IPS-20b (cell line): ENCODE results near the gene KLC1.

Source experiments
- H3K27ac ChIP-seq: one replicate; pipeline ENCODE4 v1.5.1; 2013; ENCODE audit warnings: low read length
- H3K27me3 ChIP-seq: 2 replicates; pipeline ENCODE4 v1.6.1; 2013; ENCODE audit warnings: mild to moderate bottlenecking, low read length, inconsistent platforms; ENCODE audit not compliant: insufficient read depth
- H3K36me3 ChIP-seq: 2 replicates; pipeline ENCODE4 v1.6.1; 2013; ENCODE audit warnings: low read depth, mild to moderate bottlenecking, inconsistent platforms, low read length, moderate library complexity; ENCODE audit not compliant: insufficient read depth
- H3K4me1 ChIP-seq: 2 replicates; pipeline ENCODE4 v1.6.1; 2013; ENCODE audit warnings: mild to moderate bottlenecking, control low read depth, inconsistent platforms, low read length, moderate library complexity; ENCODE audit not compliant: insufficient read depth
- H3K4me3 ChIP-seq: 2 replicates; pipeline ENCODE4 v1.5.1; 2013; ENCODE audit warnings: mild to moderate bottlenecking, low read length, inconsistent platforms
- H3K9ac ChIP-seq: 2 replicates; pipeline ENCODE4 v1.6.1; 2013; ENCODE audit warnings: low read depth, mild to moderate bottlenecking, inconsistent platforms, low read length, moderate library complexity
- H3K9me3 ChIP-seq: 2 replicates; pipeline ENCODE4 v1.6.1; 2013; ENCODE audit warnings: mild to moderate bottlenecking, low read depth, low read length, inconsistent platforms; ENCODE audit not compliant: insufficient read depth

Gene KLC1

GRCh38 chr14:103626146-103626850 lies 2.7 kb upstream of the KLC1 start:
- Histone ChIP-seq H3K9ac (no peak overlapping the region), H3K36me3 (no peaks in the 10 kb centered on the region), H3K9me3 (no peaks in the 10 kb centered on the region), H3K4me1 (peaks cover 3% of the 10 kb centered on the region; the same call in 1 of the 2 replicates), H3K4me3 (no peak overlapping the region), H3K27me3 (no peaks in the 10 kb centered on the region; the same call in 1 of the 2 replicates), H3K27ac (no peak overlapping the region)

DNA sequence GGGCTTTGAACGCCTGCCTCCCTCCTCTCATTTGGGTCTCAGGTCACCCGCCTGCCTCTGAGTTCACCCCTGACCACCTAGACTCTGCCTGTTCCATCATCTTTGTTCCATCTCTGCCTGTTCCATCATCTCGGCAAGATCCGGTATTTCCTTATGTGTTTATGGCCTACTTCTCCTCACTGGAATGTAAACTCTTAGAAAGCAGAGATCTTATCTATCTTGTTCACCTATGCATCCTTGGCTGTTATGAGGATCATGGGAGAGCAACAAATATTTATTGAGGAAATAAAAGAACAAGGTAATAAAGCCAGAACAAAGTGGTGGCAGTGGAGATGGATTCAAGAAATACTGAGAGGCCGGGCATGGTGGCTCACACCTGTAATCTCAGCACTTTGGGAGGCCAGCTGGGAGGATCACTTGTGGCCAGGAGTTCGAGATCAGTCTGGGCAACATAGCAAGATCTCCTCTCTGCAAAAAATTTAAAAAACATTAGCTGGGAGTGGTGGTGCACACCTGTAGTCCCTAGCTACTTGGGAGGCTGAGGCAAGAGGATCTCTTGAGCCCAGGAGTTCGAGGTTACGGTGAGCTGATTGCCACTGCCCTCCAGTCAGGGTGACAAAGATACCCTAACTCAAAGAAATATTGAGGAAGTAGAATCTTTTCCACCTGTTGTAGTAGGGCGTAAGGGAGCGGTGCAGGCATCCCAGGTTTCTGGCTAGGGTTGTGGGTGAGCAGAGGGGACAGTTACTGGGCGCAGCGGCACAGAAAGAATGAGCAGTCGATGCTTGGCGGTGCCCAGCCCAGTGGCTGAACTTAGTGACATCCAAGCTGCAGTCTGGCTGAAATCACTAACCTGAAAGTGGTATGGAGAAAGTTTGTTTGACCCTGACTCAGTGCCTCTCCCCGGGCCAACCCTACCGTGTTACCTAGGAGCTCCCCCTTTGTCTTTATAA lies 1.7 kb upstream of the KLC1 start:
- H3K4me3 ChIP-seq = no peak overlapping the region
- H3K9ac ChIP-seq = peak overlapping the region; percentile 95; the same call in 1 of the 2 replicates
- peaks cover 3% of the 10 kb centered on the region; the same call in 1 of the 2 replicates for H3K4me1 ChIP-seq

DNA sequence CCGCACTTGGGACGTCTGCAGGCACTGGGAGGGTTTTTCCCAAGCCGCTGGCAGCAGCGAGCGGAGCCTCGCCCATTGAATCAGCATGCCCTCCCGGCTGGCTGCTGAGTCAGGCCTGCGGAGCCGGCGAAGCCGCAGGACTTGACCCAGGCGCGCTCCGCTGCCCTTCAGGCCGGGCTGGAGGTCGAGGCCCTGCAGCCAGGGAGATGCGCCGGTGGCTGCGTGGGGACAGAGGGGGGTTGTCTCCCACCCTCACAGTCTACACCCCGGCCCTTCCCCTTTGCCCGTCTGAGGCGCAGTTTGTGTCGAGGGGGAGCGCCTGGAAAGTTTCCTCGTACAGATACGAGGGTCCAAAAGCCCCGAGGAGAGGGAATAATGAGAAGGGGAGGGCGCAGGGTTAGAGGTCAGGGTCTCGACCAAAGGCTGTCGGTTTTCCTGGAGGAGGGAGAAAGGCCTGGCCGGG lies 759 bp upstream of the KLC1 start:
- Histone ChIP-seq H3K36me3 (no peaks in the 10 kb centered on the region; the same call in 1 of the 2 replicates), H3K9me3 (no peaks in the 10 kb centered on the region), H3K4me1 (peaks cover 3% of the 10 kb centered on the region; the same call in 1 of the 2 replicates), H3K4me3 (peak overlapping the region; percentile 93), H3K9ac (peak overlapping the region; percentile 95), H3K27me3 (no peaks in the 10 kb centered on the region; the same call in 1 of the 2 replicates), H3K27ac (peak overlapping the region; percentile 97)

More for the DNA sequence above, 1.7 kb upstream of the KLC1 start:
- Histone ChIP-seq H3K36me3 (no peaks in the 10 kb centered on the region), H3K9me3 (no peaks in the 10 kb centered on the region), H3K27ac (no peak overlapping the region), H3K27me3 (no peaks in the 10 kb centered on the region; the same call in 1 of the 2 replicates)

DNA sequence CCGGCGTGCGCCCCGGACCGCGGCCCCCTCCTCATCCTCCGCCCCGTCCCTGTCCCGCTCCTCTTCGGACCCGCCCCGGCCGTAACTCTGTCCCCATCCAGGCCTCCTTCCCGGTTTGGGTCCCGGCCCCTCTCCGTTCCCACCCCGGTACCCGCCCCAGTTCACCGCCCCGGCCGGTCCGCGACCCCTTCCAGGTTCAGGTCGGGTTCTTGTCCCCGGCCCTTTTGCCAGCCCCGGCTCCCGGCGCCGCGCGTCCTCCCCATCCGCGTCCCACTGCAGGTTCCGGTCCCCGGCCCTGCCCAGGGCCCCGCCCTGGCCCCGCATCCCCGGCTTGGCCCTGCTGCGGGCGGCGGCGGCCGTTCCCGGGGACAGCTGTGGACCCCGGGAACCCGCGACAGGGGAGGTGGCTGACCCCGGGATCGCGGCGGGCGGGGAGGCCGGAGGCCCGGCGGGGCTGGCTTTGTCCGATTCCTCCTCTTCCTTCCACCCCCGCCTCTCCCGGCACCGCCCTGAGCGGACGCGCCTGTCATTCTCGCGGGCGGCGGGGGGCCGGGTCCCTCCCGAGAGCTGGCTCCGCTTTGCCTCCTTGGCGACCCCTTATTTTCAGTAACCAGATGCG lies 601 bp downstream of the KLC1 start:
- no peak overlapping the region for H3K27ac ChIP-seq
- H3K9ac ChIP-seq = peak overlapping the region; percentile 95

GRCh38 chr14:103630364-103631108 lies 1.5 kb downstream of the KLC1 start:
- H3K27me3 ChIP-seq = no peaks in the 10 kb centered on the region; the same call in 1 of the 2 replicates
- peaks cover 3% of the 10 kb centered on the region; the same call in 1 of the 2 replicates for H3K4me1 ChIP-seq
- no peaks in the 10 kb centered on the region; the same call in 1 of the 2 replicates for H3K36me3 ChIP-seq
- no peaks in the 10 kb centered on the region for H3K9me3 ChIP-seq
- H3K27ac ChIP-seq = no peak overlapping the region
- H3K9ac ChIP-seq = peak overlapping the region; percentile 95; the same call in 1 of the 2 replicates
- H3K4me3 ChIP-seq = peak overlapping the region; percentile 93

More for the DNA sequence above, 601 bp downstream of the KLC1 start:
- Histone ChIP-seq H3K9me3 (no peaks in the 10 kb centered on the region), H3K4me1 (peaks cover 3% of the 10 kb centered on the region; the same call in 1 of the 2 replicates), H3K27me3 (no peaks in the 10 kb centered on the region; the same call in 1 of the 2 replicates), H3K36me3 (no peaks in the 10 kb centered on the region; the same call in 1 of the 2 replicates), H3K4me3 (peak overlapping the region; percentile 93)

GRCh38 chr14:103633391-103633790 lies 4.4 kb downstream of the KLC1 start:
- H3K4me3 ChIP-seq = no peak overlapping the region

GRCh38 chr14:103634156-103634555 lies 5.1 kb downstream of the KLC1 start:
- Histone ChIP-seq H3K4me3 (no peak overlapping the region), H3K4me1 (no peaks in the 10 kb centered on the region; the same call in 1 of the 2 replicates), H3K9ac (no peak overlapping the region), H3K9me3 (no peaks in the 10 kb centered on the region), H3K27me3 (no peaks in the 10 kb centered on the region), H3K27ac (no peak overlapping the region), H3K36me3 (peaks cover 7% of the 10 kb centered on the region)

More at GRCh38 chr14:103633391-103633790, 4.4 kb downstream of the KLC1 start:
- Histone ChIP-seq H3K4me1 (peaks cover 1% of the 10 kb centered on the region; the same call in 1 of the 2 replicates), H3K9ac (no peak overlapping the region), H3K27me3 (no peaks in the 10 kb centered on the region), H3K36me3 (peaks cover 7% of the 10 kb centered on the region), H3K27ac (no peak overlapping the region), H3K9me3 (no peaks in the 10 kb centered on the region)

- no peaks in the 10 kb centered on the region for H3K4me1 ChIP-seq
- no peak overlapping the region for H3K4me3 ChIP-seq
- H3K9ac ChIP-seq = no peak overlapping the region
- H3K27ac ChIP-seq = no peak overlapping the region
- no peaks in the 10 kb centered on the region for H3K9me3 ChIP-seq
- H3K27me3 ChIP-seq = no peaks in the 10 kb centered on the region
- H3K36me3 ChIP-seq = peaks cover 7% of the 10 kb centered on the region
Measured at GRCh38 chr14:103638594-103638993, 9.6 kb downstream of the KLC1 start.

DNA sequence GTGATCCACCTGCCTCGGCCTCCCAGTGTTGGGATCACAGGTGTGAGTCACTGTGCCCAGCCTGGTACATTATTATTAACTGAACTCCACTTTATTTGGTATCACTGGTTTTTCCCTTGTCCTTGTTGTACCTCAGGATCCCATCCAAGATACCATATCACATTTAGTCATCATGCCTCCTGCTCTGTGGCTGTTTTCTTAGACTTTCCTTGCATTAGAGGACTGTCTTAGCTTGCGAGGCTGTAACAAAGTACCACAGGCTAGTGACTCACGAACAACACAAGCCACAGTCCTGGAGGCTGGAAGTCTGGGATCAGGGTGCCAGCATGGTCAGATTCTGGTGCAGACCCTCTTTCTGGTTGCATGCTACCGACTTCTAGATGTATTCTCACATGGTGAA lies 12.2 kb downstream of the KLC1 start:
- H3K4me3 ChIP-seq = no peak overlapping the region
- H3K4me1 ChIP-seq = no peaks in the 10 kb centered on the region
- no peaks in the 10 kb centered on the region for H3K9me3 ChIP-seq
- H3K9ac ChIP-seq = no peak overlapping the region
- H3K27ac ChIP-seq = no peak overlapping the region
- no peaks in the 10 kb centered on the region for H3K27me3 ChIP-seq
- H3K36me3 ChIP-seq = peaks cover 7% of the 10 kb centered on the region

DNA sequence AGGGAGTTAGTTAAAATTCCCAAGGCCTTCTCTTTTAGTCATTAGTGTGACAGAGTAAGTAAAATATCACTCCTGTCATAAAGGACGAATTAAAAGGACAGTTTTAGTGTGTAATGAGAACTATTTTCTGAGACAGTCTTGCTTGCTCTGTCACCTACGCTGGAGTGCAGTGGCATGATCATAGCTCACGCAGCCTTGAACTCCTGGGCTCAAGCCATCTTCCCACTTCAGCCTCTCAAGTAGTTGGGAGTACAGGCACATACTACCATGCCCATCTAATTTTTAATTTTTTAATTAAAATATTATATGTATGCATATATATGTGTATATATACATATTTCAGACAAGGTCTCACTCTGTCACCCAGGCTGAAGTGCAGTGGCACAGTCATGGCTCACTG lies 17.2 kb downstream of the KLC1 start:
- Histone ChIP-seq H3K36me3 (no peaks in the 10 kb centered on the region), H3K9me3 (no peaks in the 10 kb centered on the region), H3K4me3 (no peak overlapping the region), H3K9ac (no peak overlapping the region), H3K27ac (no peak overlapping the region), H3K4me1 (no peaks in the 10 kb centered on the region), H3K27me3 (no peaks in the 10 kb centered on the region)
